ENCODE results near the gene ESRRA.

The ESRRA gene

GRCh38 chr11:64305075-64305690 lies at the start of gene ESRRA:
TSS of gene ESRRA (plus strand) at chr11:64305524. CDS start at chr11:64307180, 1,656 bp downstream.
- DNase-seq (ENCODE audit: low spot score) = peak; percentile 99

- DNase-seq (ENCODE audit: low spot score) = no peak
Observed at GRCh38 chr11:64256300-64256699, 49.0 kb upstream of the ESRRA start.

GRCh38 chr11:64258356-64258755 lies 47.0 kb upstream of the ESRRA start:
- no peak for DNase-seq (ENCODE audit: low spot score)

GRCh38 chr11:64258946-64259532 lies 46.3 kb upstream of the ESRRA start:
- DNase-seq (ENCODE audit: low spot score) = no peak

GRCh38 chr11:64259533-64260067 lies 45.7 kb upstream of the ESRRA start:
- no peak for DNase-seq (ENCODE audit: low spot score)

- no peak for DNase-seq (ENCODE audit: low spot score)
Observed at GRCh38 chr11:64260147-64260708, 45.1 kb upstream of the ESRRA start.

GRCh38 chr11:64261556-64262080 lies 43.7 kb upstream of the ESRRA start:
- no peak for DNase-seq (ENCODE audit: low spot score)

- no peak for DNase-seq (ENCODE audit: low spot score)
Observed at GRCh38 chr11:64262271-64263002, 42.9 kb upstream of the ESRRA start.

- no peak for DNase-seq (ENCODE audit: low spot score)
Observed at GRCh38 chr11:64263021-64263946, 42.0 kb upstream of the ESRRA start.

GRCh38 chr11:64263947-64264317 lies 41.4 kb upstream of the ESRRA start:
- no peak for DNase-seq (ENCODE audit: low spot score)

- DNase-seq (ENCODE audit: low spot score) = no peak
Observed at GRCh38 chr11:64264371-64264852, 40.9 kb upstream of the ESRRA start.

- no peak for DNase-seq (ENCODE audit: low spot score)
Observed at GRCh38 chr11:64265176-64266160, 39.9 kb upstream of the ESRRA start.

GRCh38 chr11:64266339-64266738 lies 39.0 kb upstream of the ESRRA start:
- no peak for DNase-seq (ENCODE audit: low spot score)

- DNase-seq (ENCODE audit: low spot score) = no peak
Observed at GRCh38 chr11:64267207-64267945, 37.9 kb upstream of the ESRRA start.

GRCh38 chr11:64268025-64268892 lies 37.1 kb upstream of the ESRRA start:
- DNase-seq (ENCODE audit: low spot score) = peak; percentile 50

GRCh38 chr11:64268893-64269539 lies 36.3 kb upstream of the ESRRA start:
- DNase-seq (ENCODE audit: low spot score) = peak; percentile 78

GRCh38 chr11:64269540-64270220 lies 35.6 kb upstream of the ESRRA start:
- peak; percentile 100 for DNase-seq (ENCODE audit: low spot score)

Data from SW480 (cell line).